Measurements from ENCODE around the gene GSG1L.

Gene GSG1L

DNA sequence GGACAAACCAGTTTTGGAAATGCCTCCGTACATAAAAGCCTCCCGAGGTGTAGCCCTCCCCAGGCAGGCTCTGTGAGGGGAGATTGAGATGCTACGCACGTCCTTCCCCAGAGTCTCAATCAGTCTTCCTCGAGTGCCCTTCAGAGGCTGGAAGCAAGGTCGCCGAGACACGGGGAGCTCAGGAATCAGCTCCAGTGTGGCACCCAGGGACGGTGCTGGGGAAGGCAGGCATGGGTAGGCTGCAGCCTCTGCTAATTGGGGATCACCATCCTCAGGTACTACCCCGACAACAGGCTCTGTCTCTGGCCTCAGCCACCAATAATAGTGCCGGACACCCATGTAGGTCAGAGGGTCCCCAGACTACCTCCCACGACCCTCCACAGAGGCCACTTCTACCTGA, 28.1 kb upstream of the GSG1L start:
- CTCF ChIA-PET, result interaction anchor here (0.6 to 1.1 kb wide), 3 partner anchors 145 to 460 kb away, joined by 3 read pairs; no protein-coding TSS in a partner anchor

DNA sequence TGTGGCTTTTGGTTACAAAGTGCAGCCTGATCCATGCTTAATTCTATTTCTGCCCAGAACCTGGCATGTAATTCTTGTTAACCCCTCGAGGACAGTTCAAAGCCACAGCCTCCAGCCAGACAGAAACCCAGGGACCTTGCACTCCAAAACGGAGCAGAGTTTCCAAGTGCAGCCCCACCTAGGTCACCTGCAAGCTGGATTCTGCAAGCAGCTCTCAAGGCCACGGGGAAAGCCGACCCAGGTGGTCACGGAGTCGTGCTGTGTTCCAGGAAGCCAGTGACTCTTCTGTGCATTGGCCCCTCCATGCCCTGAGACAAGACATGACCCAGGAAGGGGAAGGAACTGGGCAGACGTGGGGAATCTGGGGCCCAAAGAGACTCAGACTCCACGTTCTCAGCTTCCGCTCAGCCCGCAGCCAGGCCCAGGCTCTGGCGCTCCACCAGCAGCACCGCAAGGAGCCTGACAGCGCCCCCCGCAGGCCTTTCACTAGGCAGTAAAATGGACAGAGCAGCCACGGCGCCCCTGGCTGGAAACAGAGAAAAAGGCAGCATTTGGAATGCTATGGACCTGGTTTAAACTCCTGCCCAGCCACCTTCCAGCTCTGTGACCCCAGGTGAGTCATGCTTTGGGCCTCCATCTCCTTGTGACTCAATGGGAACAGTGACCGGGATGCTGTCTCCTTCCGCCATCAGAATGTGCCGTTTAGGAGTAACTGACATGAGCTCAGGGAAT, 27.3 kb upstream of the GSG1L start:
- DNase-seq (ENCODE audit: extremely low spot score), result peak; percentile 60
- TF ChIP-seq L3MBTL2 (conservative IDR thresholded peaks at IDR 0.05) (no peak), SP1 (IDR thresholded peaks at IDR 0.05) (no peak), FOXM1 (IDR thresholded peaks at IDR 0.05; ENCODE audit: borderline replicate concordance) (no peak), CTBP1 (IDR thresholded peaks at IDR 0.05; ENCODE audit: borderline replicate concordance) (no peak), FOXA1 (IDR thresholded peaks at IDR 0.05) (no peak), ELF4 (IDR thresholded peaks at IDR 0.05) (no peak), ZNF384 (IDR thresholded peaks at IDR 0.05) (no peak), FOXK2 (IDR thresholded peaks at IDR 0.05) (no peak), SUZ12 (IDR thresholded peaks at IDR 0.05) (no peak), TARDBP (IDR thresholded peaks at IDR 0.05) (no peak), NFRKB (IDR thresholded peaks at IDR 0.05) (no peak), BHLHE40 (IDR thresholded peaks at IDR 0.05; ENCODE audit: borderline replicate concordance) (no peak), HDGF (IDR thresholded peaks at IDR 0.05; ENCODE audit: borderline replicate concordance) (no peak)
- TF ChIP-seq, protein P1, sequence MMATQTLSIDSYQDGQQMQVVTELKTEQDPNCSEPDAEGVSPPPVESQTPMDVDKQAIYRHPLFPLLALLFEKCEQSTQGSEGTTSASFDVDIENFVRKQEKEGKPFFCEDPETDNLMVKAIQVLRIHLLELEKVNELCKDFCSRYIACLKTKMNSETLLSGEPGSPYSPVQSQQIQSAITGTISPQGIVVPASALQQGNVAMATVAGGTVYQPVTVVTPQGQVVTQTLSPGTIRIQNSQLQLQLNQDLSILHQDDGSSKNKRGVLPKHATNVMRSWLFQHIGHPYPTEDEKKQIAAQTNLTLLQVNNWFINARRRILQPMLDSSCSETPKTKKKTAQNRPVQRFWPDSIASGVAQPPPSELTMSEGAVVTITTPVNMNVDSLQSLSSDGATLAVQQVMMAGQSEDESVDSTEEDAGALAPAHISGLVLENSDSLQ (IDR thresholded peaks at IDR 0.05), result no peak
- POLR2A ChIA-PET, result no interaction called here
- CTCF ChIA-PET, result interaction anchor here (0.7 to 1.1 kb wide), 2 partner anchors 268 to 459 kb away, joined by 3 read pairs; no protein-coding TSS in a partner anchor

More for the DNA sequence above, 28.1 kb upstream of the GSG1L start:
- POLR2A ChIA-PET, result no interaction called here
- no peak for TF ChIP-seq FOXA1 (IDR thresholded peaks at IDR 0.05)
- TF ChIP-seq SUZ12 (IDR thresholded peaks at IDR 0.05), result no peak
- TF ChIP-seq CTBP1 (IDR thresholded peaks at IDR 0.05; ENCODE audit: borderline replicate concordance), result no peak
- TF ChIP-seq ELF4 (IDR thresholded peaks at IDR 0.05), result no peak
- TF ChIP-seq FOXK2 (IDR thresholded peaks at IDR 0.05), result no peak
- TF ChIP-seq ARNT (IDR thresholded peaks at IDR 0.05), result no peak
- TF ChIP-seq, protein P1 (IDR thresholded peaks at IDR 0.05), result no peak
- DNase-seq (ENCODE audit: extremely low spot score), result no peak

GRCh38 chr16:28089992-28090365, 26.5 kb upstream of the GSG1L start:
- CTCF ChIA-PET, result no interaction called here
- POLR2A ChIA-PET, result no interaction called here
- TF ChIP-seq FOXA1 (IDR thresholded peaks at IDR 0.05) (no peak), BHLHE40 (IDR thresholded peaks at IDR 0.05; ENCODE audit: borderline replicate concordance) (no peak), CTBP1 (IDR thresholded peaks at IDR 0.05; ENCODE audit: borderline replicate concordance) (no peak), NFRKB (IDR thresholded peaks at IDR 0.05) (no peak), ARNT (IDR thresholded peaks at IDR 0.05) (no peak), TARDBP (IDR thresholded peaks at IDR 0.05) (no peak), SUZ12 (IDR thresholded peaks at IDR 0.05) (no peak), FOXK2 (IDR thresholded peaks at IDR 0.05) (no peak), FOXM1 (IDR thresholded peaks at IDR 0.05; ENCODE audit: borderline replicate concordance) (no peak), L3MBTL2 (conservative IDR thresholded peaks at IDR 0.05) (no peak), ELF4 (IDR thresholded peaks at IDR 0.05) (no peak)
- TF ChIP-seq, protein P1 (IDR thresholded peaks at IDR 0.05), result no peak
- no peak for DNase-seq (ENCODE audit: extremely low spot score)

GRCh38 chr16:28089205-28089991, 25.9 kb upstream of the GSG1L start:
- TF ChIP-seq, protein P1 (IDR thresholded peaks at IDR 0.05), result no peak
- TF ChIP-seq FOXK2 (IDR thresholded peaks at IDR 0.05) (no peak), TARDBP (IDR thresholded peaks at IDR 0.05) (peak; percentile 97), ARNT (IDR thresholded peaks at IDR 0.05) (no peak), FOXM1 (IDR thresholded peaks at IDR 0.05; ENCODE audit: borderline replicate concordance) (no peak), SP1 (IDR thresholded peaks at IDR 0.05) (no peak), BHLHE40 (IDR thresholded peaks at IDR 0.05; ENCODE audit: borderline replicate concordance) (no peak)

GRCh38 chr16:28087675-28088300, 24.3 kb upstream of the GSG1L start:
- ChIA-PET CTCF (no interaction called here), POLR2A (no interaction called here)
- TF ChIP-seq ARNT (IDR thresholded peaks at IDR 0.05) (no peak), HDGF (IDR thresholded peaks at IDR 0.05; ENCODE audit: borderline replicate concordance) (no peak), ZNF384 (IDR thresholded peaks at IDR 0.05) (no peak), L3MBTL2 (conservative IDR thresholded peaks at IDR 0.05) (no peak), SP1 (IDR thresholded peaks at IDR 0.05) (no peak)
- no peak for DNase-seq (ENCODE audit: extremely low spot score)

More at GRCh38 chr16:28089205-28089991, 25.9 kb upstream of the GSG1L start:
- POLR2A ChIA-PET, result no interaction called here
- no peak for DNase-seq (ENCODE audit: extremely low spot score)
- CTCF ChIA-PET, result no interaction called here
